NB4 (cell line): ENCODE results near the gene MSH3.

ENCODE experiments used
- POLR2A ChIP-seq: IDR thresholded peaks from 2 replicates; pipeline ENCODE4 v1.6.1; 2011; ENCODE audit warnings: mild to moderate bottlenecking; ENCODE audit not compliant: insufficient read length; ENCODE audit errors: extremely low read depth
- TF ChIP-seq, protein P1 (sequence below): IDR thresholded peaks from one replicate; pipeline ENCODE4 v1.5.1; 2012; ENCODE audit warnings: low read depth, low read length
- TF ChIP-seq, protein P2 (sequence below): IDR thresholded peaks from 2 replicates; pipeline ENCODE4 v1.6.1; 2011; ENCODE audit warnings: low read depth, low read length

DNA sequence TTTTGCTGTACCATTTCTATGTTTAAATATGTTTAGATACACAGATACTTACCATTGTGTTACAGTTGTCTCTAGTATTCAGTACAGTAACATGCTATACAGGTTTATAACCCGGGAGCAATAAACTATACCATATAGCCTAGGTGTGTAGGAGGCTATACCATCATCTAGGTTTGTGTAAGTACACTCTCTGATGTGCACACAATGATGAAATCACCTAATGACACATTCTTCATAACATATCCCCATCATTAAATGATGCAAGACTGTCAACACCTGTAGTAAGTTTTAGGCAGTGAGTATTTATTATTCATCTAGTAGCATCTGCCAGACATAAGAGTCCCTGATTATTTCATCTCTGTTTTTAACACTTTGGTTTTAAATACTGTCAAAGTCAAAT lies 7.7 kb downstream of the MSH3 start:
- no peak for TF ChIP-seq POLR2A
- TF ChIP-seq, protein P1, sequence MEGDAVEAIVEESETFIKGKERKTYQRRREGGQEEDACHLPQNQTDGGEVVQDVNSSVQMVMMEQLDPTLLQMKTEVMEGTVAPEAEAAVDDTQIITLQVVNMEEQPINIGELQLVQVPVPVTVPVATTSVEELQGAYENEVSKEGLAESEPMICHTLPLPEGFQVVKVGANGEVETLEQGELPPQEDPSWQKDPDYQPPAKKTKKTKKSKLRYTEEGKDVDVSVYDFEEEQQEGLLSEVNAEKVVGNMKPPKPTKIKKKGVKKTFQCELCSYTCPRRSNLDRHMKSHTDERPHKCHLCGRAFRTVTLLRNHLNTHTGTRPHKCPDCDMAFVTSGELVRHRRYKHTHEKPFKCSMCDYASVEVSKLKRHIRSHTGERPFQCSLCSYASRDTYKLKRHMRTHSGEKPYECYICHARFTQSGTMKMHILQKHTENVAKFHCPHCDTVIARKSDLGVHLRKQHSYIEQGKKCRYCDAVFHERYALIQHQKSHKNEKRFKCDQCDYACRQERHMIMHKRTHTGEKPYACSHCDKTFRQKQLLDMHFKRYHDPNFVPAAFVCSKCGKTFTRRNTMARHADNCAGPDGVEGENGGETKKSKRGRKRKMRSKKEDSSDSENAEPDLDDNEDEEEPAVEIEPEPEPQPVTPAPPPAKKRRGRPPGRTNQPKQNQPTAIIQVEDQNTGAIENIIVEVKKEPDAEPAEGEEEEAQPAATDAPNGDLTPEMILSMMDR: no peak
- TF ChIP-seq, protein P2, sequence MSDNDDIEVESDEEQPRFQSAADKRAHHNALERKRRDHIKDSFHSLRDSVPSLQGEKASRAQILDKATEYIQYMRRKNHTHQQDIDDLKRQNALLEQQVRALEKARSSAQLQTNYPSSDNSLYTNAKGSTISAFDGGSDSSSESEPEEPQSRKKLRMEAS: no peak
